ENCODE results near the gene ERFE. TPM values are rescaled to one million over a fixed set of nuclear protein-coding genes. Genes with fewer than 3 reads are reported as not detected.

The ERFE gene
- total RNA-seq, 1 donor from 2014 or later = 0.30 TPM

- DNase-seq = no peak
These were observed 32.4 kb upstream of the ERFE start for GRCh38 chr2:238126338-238126737.

DNA sequence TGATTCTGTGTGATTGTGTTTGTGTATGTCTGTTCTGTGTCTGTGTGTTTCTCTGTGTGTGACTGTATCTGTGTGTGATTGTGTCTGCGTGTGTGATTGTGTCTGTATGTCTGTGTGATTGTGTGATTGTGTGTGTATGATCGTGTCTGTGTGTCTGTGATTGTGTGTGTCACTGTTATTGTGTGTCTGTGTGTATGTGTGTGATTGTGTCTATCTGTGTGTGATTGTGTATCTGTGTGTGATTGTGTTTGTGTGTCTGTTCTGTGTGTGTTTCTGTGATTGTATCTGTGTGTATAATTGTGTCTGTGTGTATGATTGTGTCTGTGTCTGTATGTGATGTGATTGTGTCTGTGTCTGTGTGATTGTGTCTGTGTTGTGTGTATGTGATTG lies 32.0 kb upstream of the ERFE start:
- DNase-seq = no peak

DNA sequence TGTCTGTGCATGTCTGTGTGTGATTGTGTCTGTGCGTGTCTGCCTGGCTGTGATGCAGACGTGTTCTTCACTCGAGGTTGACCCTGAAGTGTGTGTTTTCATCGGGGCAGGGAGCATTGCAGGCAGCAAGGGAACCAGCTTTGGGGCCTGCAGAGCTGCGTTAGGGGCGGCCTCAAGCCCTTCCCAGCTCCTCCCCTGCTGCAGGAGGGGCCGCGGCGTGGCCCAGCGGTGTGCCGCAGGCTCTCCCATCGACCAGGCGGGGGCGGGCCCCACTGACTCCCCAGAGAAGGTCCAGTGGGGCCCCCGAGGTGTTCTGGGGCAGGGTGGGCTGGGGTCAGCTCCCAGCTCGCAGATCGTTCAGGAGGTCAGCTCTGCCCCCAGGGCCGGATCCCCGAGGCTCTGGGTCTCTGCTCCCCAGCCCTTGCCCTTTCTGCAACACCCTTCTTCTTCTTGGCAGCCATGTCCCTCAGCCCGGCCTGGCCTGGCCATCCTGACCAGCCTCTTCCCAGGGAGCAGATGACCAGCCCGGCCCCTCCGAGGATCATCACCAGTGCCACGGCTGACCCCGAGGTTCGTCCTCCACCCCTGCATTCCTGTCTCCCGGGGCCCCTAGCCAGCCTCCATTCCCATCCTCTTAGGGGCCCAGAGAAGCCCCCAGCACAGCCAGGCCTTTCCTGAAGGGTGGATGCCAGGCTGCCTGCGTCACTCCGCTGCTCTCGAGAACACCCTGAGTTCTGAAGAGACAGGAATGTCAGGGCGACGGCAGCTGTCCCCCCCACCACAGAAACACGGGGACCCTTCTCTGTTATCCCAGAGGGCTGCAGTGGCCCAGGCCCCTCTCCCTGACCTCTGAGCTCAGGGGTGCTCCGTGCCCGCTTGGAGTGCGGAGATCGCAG lies 31.4 kb upstream of the ERFE start:
- peak; percentile 40 for DNase-seq

DNA sequence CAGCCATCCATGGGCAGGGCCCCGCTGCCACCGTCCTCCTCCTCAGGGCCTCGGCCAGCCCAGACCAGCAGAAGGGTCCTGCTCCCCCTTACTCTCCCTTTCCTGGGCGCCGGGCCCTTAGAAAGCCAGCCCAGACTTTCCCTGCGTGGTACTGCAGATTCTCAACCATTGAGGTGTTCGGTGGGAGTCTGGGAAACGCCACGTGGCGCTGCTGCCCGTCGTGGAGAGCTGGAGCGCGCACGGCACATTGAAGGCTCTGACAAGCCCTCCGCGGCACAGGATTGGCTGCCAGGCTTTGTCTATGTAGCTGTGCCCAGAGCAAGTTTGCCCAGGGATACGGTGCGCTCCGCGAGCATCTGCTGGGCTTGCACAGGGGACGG lies 30.7 kb upstream of the ERFE start:
- DNase-seq = no peak

- no peak for DNase-seq
These were observed 30.2 kb upstream of the ERFE start for GRCh38 chr2:238128534-238129001.

DNA sequence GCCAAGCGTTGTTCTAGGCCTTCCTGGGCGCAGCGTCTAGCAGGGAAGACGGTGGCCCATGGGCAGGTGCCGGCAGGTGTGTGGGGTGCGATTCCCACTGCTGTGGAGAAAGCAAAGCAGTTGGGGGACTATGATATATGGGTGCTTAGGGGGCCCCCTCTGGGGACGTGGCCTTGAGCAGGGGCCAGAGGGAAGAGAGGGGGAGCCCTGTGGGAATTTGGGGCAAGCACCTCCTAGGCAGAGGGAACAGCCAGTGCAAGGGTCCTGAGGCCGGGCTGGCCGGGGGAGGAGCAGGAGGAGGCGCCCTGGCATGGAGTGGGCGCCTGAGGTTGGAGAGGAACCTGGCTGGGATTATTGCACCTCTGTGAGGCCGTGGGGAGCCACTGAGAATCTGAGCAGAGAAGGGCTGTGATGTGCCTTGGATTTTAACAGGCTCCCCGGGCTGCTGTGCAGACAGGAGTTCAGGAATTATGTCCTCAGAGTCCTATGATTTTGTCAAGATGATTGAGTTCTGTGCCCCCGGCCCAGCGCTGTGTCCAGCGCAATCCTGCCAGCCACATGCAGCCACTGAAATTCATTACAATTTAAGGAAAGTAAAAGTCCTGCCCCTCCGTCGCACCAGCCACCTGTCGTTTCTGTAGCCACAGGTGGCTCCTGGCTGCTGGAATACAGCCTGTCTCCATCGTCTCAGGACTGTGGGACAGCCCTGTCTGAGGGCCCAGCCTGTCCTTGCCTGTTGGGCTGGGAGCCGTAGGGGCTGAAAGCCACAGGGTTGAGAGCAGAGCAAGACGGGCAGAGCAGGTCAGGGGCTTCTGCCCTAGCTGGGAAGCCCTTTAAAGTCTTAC lies 29.4 kb upstream of the ERFE start:
- no peak for DNase-seq

- DNase-seq = no peak
These were observed 28.6 kb upstream of the ERFE start for GRCh38 chr2:238130111-238130695.

DNA sequence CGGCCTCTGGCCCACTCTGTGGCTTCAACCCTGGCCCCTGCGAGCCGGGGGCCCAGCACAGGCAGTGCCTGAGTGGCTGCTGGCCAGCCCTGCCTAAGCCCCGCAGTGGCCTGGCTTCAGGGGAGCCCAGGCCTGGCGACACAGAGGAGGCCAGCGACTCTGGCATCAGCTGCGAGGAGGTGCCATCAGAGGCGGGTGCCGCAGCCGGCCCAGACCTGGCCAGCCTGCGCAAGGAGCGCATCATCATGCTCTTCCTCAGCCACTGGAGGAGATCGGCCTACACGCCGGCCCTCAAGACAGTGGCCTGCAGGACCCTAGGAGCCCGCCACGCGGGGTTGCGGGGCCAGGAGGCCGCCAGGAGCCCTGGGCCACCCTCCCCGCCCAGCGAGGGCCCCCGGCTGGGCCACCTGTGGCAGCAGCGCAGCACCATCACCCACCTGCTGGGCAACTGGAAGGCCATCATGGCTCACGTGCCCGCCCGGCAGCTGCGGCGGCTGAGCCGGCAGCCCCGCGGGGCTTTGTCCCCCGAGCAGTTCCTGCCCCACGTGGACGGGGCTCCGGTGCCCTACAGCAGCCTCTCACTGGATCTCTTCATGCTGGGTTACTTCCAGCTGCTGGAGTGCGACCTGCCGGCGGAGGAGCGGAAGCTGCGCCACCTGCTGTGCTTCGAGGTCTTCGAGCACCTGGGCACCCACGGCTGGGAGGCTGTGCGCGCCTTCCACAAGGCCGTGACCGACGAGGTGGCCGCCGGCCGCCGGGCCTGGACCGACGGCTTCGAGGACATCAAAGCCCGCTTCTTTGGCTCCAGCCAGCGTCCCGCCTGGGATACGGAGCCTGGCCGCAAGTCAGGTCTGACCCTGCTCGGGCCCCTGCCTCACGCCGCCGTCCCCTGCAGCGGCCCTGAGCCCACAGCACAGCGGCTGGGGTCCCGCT lies 27.8 kb upstream of the ERFE start:
- no peak for DNase-seq

GRCh38 chr2:238131761-238132462 lies 26.9 kb upstream of the ERFE start:
- no peak for DNase-seq

- DNase-seq = no peak
These were observed 26.0 kb upstream of the ERFE start for GRCh38 chr2:238132463-238133450.

GRCh38 chr2:238133499-238134392 lies 25.0 kb upstream of the ERFE start:
- no peak for DNase-seq

- no peak for DNase-seq
These were observed 24.4 kb upstream of the ERFE start for GRCh38 chr2:238134393-238134785.

GRCh38 chr2:238135601-238136150 lies 23.1 kb upstream of the ERFE start:
- DNase-seq = no peak

GRCh38 chr2:238136820-238137537 lies 21.8 kb upstream of the ERFE start:
- no peak for DNase-seq

DNA sequence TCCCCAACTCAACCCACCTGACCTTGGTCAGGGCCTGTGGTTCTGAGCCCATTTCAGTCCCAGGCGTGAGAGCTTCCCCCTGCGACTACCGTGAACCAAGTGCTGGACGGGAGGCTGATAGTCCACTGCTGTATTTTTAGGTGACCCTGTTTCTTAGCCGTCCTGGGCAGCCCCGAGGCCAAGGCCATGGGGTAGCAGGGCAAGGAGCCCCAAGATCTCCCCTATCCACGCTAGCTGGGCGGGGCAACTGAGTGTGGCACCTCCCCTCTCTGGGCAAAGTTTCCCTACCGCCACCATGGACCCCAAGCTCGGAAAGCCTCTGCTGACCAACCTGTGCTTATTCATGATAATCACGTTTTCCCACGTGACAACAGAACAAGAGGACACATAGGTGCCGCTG lies 20.9 kb upstream of the ERFE start:
- DNase-seq = no peak

DNA sequence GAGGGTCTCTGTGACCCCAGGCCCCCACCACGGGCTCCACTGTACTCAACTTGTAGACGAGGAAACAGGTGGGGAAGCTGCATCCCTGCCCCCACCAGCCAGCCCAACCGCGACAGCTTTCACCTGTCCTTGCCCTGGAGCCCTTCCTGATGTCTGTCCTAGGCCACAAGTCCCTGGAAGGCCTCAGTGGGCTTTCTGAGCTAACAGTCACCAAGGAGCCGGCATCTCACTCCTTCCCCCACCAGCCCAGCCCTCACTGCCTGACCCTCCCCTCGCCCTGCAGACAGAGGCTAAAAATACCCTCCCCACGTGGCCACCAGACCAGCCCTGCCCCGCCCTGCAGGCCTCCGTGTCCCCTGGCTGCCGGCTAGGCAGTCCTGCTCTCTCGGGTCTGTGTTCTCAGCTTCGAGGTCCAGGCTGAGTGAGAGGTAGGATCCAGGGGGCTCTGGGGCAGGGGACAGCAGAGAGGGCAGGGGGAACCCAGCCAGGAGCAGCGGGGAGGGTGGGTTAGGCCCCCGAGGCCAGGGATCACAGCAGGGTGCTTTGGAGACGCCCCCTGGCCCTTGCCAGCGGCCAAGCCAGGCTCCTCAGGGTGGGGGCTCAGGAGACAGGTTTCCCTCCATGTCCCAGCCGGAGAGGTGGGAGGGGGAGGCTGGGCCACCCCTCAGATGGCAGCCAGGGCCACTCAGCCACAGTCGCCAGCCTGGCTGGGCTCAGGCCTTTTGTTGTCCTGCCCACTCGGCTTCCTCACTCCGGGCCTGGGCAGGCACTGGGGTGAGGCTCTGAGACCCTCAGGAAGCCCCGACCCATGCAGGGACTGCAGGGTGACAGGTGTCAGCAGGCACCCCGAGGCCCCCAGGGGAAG lies 20.2 kb upstream of the ERFE start, which contains the start of gene KLHL30:
Gene KLHL30, plus strand, starts transcription at position 338 of the 865 bp plus-strand sequence. CDS start 2,087 bp downstream, outside the sequence.
- DNase-seq = no peak

All from skin of body (tissue), 2 donors.